ES-I3 (cell line): ENCODE results near the gene POU2AF1.

Experiments used
- H3K36me3 ChIP-seq: 2 replicates; pipeline ENCODE4 v1.6.1; 2013; ENCODE audit warnings: mild to moderate bottlenecking, low read length, control low read depth, moderate library complexity; ENCODE audit not compliant: insufficient read depth
- H3K4me1 ChIP-seq: 2 replicates; pipeline ENCODE4 v1.6.1; 2013; ENCODE audit warnings: mild to moderate bottlenecking, control low read depth, low read length; ENCODE audit not compliant: insufficient read depth
- H3K9ac ChIP-seq: 2 replicates; pipeline ENCODE4 v1.6.1; 2013; ENCODE audit warnings: low read depth, mild to moderate bottlenecking, low read length, moderate library complexity
- H3K9me3 ChIP-seq: 2 replicates; pipeline ENCODE4 v1.6.1; 2013; ENCODE audit warnings: mild to moderate bottlenecking, low read length, moderate library complexity; ENCODE audit not compliant: control insufficient read depth, insufficient read depth

The POU2AF1 gene

DNA sequence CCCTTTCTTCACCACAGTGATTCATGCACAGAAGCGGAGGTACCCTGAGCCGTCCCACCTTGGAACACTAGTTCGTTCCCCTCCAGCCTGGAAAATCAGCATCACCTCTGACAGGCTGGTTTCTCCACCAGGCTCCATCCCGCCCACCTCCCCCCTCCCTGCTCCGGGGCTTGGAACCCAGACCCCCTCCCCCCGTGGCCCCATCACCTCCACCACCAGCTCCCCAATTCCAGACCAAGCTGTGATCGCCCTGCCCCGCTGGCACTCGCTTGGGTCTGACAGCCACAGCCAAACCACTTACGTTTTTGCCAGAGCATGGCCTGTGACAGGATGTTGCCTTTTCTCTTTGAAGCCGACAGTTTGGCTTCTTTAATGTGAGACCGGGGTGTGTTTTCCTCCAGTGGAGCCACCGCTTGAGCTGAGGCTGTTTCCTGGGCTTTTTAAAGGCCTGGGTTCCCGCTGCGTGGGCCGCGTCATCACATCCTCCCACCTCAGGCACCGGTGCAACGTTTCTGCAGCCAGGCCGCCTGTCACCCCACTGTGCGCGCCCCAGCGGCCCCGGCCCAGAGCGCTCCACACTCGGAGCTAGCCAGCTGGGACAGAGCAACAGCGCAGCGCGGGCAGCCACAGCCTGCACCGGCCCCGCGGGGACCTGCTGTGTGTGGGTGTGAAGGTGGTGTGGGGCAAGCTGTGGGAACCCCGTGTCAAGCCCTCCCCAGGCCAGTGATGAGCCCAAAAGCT lies at the start of gene POU2AF1:
TSS of gene POU2AF1 (minus strand) at position 415 of the 741 bp plus-strand sequence. CDS start at position 317, 98 bp downstream.
- H3K4me1 ChIP-seq, result no peaks in the 10 kb centered on the region; the same call in 1 of the 2 replicates
- H3K9ac ChIP-seq, result no peak within 1 kb of the TSS
- H3K9me3 ChIP-seq, result no peaks in the 10 kb centered on the region
- no peaks in the 10 kb centered on the region for H3K36me3 ChIP-seq

DNA sequence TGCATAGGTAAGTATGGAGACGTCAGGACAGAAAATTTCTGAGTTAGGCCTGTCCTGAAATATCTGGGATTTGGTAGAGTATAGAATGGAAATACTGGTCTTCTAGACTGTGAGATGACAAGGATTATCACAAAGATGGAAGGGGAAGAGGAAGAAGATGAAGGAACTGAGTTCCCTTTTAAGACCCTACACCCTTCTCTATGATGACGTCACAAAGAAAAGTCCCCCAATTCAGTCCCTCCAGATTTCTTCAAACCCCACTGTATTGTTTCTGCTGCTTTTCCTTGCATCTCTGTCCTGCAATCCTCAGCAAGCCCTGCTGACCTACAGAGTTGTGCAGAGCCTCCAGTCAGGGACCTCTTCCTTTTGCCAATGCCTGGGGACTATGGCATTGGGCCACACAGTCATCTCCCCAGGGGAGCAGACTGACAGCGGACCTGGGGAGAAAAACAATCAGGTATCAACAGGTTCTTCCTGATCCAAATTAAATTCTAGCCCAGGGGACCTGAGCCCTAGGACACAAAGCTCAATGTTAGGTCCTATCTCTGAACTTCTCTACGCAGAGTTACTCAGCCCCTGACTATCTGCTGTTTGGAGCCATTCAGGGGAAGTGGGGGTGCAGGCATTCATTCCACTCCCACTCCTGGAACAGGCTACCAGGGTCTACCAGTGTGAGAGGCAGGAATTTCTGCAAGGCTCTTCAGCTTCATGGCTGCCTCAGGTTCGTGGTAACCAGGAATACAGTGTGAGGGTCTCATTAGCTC lies 49.2 kb upstream of the POU2AF1 start:
- peaks cover 8% of the 10 kb centered on the region; the same call in 1 of the 2 replicates for H3K4me1 ChIP-seq
- H3K9me3 ChIP-seq, result no peaks in the 10 kb centered on the region
- no peak overlapping the region for H3K9ac ChIP-seq
- H3K36me3 ChIP-seq, result no peaks in the 10 kb centered on the region

GRCh38 chr11:111427471-111427912 lies 48.4 kb upstream of the POU2AF1 start:
- Histone ChIP-seq H3K9ac (no peak overlapping the region), H3K4me1 (peaks cover 8% of the 10 kb centered on the region; the same call in 1 of the 2 replicates), H3K9me3 (no peaks in the 10 kb centered on the region), H3K36me3 (no peaks in the 10 kb centered on the region)

DNA sequence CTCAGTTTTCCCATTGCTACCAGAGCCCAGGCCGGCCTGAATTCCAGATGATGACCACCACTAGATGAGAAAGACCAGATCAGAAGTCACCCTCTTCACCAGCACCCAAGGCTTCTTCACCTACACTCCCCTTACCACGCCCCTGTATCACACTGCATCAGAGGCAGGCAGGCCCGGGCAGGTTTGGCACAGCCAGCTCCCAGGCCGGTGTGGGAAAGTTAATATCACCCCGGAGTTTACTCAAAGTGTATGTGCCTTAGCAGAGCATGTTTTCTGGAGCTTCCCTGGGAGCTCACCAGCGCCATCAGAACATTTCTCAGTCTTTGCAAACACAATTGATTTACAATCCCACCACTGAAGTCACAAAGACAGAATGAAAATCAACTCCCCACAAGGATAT lies 47.5 kb upstream of the POU2AF1 start:
- H3K4me1 ChIP-seq, result peaks cover 8% of the 10 kb centered on the region; the same call in 1 of the 2 replicates
- no peak overlapping the region for H3K9ac ChIP-seq
- H3K36me3 ChIP-seq, result no peaks in the 10 kb centered on the region
- no peaks in the 10 kb centered on the region for H3K9me3 ChIP-seq

GRCh38 chr11:111423250-111423615 lies 44.2 kb upstream of the POU2AF1 start:
- H3K9me3 ChIP-seq, result no peaks in the 10 kb centered on the region
- H3K4me1 ChIP-seq, result no peaks in the 10 kb centered on the region
- H3K36me3 ChIP-seq, result no peaks in the 10 kb centered on the region
- no peak overlapping the region for H3K9ac ChIP-seq

DNA sequence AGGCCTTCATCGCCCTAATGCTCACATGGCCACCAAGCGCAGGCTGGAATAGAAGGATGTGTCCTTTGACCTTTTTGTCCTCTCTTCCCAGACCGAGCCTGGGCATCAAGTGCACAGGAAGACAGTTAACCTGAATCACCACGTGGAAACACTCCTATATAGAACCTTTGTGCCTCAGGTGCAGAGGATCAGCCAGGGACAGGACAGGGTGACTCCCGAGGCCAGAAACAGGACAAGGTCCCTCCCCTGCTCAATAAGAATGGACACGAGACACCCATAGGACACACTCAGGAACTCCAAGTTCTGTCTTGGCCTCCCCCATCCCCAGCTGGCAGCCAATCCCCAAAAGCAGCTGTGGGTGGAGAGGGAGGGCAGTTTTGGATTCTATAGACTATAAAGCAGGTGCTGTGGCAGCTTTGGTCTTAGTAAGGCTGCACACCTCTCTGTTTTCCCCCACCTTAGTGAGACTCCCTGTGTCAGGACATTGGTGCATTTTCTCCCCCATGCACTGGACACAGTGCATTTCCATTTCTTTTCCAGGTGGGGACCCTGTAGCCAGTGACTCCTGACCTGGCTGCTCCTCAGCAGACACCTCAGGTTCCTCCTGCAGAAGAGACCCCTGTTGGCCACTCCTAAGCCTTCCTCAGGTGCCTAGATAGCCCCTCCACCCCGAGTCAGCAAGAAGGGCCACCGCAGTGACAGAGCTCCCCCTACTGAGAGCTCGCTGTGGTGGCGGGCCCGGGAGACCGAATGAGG lies 43.6 kb upstream of the POU2AF1 start:
- no peaks in the 10 kb centered on the region for H3K4me1 ChIP-seq

DNA sequence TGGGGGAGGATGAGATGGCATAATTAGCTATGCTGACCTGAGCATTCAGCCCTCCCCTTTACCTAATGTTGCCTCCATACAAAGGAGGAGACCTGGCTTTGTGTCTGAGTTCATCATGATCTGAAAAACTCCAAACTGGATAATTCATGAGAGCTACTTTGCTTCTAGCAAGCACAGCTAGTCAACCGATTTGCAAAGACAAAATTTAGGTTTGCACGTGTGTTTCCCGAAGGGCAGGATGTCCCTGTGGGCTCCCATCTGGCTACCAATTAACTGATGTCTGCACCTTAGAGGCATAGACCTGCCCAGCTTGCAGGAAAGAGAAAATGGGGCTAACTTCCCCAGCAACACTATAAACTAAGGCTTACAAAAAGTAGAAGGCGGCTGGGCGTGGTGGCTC lies 42.2 kb upstream of the POU2AF1 start:
- Histone ChIP-seq H3K4me1 (no peaks in the 10 kb centered on the region), H3K36me3 (no peaks in the 10 kb centered on the region), H3K9me3 (no peaks in the 10 kb centered on the region), H3K9ac (no peak overlapping the region)

More for the DNA sequence above, 43.6 kb upstream of the POU2AF1 start:
- H3K9me3 ChIP-seq, result no peaks in the 10 kb centered on the region
- H3K9ac ChIP-seq, result no peak overlapping the region
- H3K36me3 ChIP-seq, result no peaks in the 10 kb centered on the region

DNA sequence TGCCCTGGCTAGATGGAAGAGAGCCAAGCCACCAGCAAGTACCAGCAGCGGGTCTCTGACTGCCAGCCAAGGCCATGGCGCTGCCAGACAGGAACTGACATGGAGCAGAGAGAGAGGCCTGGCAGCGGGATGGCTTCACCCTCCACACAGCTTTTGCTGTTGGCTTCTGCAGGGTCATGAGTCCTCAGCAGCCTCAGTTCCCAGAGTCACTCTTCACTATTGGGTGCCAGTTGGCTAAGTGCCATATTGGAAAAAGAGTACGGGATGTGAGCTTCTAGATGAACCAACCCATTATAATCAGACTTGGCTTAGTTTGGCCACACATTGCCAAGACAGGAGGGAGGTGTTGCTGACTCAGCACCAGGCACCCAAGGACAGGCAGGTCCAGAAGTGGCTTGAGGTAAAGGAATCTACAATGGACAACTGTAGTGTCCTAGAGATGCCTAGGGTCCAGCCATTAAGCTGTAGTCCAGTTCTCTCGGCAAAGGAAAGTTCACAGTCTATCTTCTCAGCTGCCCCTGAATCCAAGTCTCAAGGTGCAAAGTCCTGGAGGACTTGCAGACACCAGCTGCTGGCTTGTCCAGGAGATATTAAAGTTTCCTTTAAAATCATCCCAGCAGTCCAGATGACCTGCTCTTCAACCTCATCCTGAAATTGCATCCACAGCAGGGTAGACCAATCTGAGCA lies 40.7 kb upstream of the POU2AF1 start:
- Histone ChIP-seq H3K4me1 (no peaks in the 10 kb centered on the region; the same call in 1 of the 2 replicates), H3K9ac (no peak overlapping the region)

DNA sequence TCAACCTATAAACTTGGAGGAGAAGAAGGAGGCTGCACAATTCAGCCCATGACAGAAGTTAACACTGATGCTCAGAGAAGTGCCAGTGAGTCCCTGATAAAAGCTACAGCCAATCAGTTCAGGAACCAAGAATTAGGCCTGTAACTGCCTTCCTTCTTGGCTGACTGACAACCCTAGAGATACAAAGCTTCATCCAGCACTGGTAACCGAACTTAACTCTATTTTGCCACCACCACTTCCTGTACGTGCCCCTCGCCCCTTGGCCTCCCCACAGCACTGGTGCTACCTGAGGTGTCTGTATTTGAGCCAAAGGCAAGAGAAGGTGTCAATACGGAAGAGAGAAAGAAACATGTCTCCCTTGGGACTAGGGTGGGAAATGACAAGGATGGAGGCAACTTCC lies 40.1 kb upstream of the POU2AF1 start:
- H3K9ac ChIP-seq, result no peak overlapping the region
- H3K4me1 ChIP-seq, result no peaks in the 10 kb centered on the region; the same call in 1 of the 2 replicates
- H3K9me3 ChIP-seq, result no peaks in the 10 kb centered on the region
- H3K36me3 ChIP-seq, result no peaks in the 10 kb centered on the region

More for the DNA sequence above, 40.7 kb upstream of the POU2AF1 start:
- Histone ChIP-seq H3K36me3 (no peaks in the 10 kb centered on the region), H3K9me3 (no peaks in the 10 kb centered on the region)

GRCh38 chr11:111418436-111418787 lies 39.3 kb upstream of the POU2AF1 start:
- Histone ChIP-seq H3K9ac (no peak overlapping the region), H3K4me1 (no peaks in the 10 kb centered on the region; the same call in 1 of the 2 replicates)

GRCh38 chr11:111417766-111418435 lies 38.8 kb upstream of the POU2AF1 start:
- no peaks in the 10 kb centered on the region for H3K9me3 ChIP-seq
- no peaks in the 10 kb centered on the region; the same call in 1 of the 2 replicates for H3K4me1 ChIP-seq
- H3K36me3 ChIP-seq, result no peaks in the 10 kb centered on the region
- no peak overlapping the region for H3K9ac ChIP-seq

More at GRCh38 chr11:111418436-111418787, 39.3 kb upstream of the POU2AF1 start:
- H3K36me3 ChIP-seq, result no peaks in the 10 kb centered on the region
- no peaks in the 10 kb centered on the region for H3K9me3 ChIP-seq

GRCh38 chr11:111417011-111417765 lies 38.1 kb upstream of the POU2AF1 start:
- H3K36me3 ChIP-seq, result no peaks in the 10 kb centered on the region
- no peaks in the 10 kb centered on the region for H3K9me3 ChIP-seq
- H3K4me1 ChIP-seq, result no peaks in the 10 kb centered on the region; the same call in 1 of the 2 replicates
- no peak overlapping the region for H3K9ac ChIP-seq
